Measurements from ENCODE around the gene OR10A4.

GRCh38 chr11:6926208-6927029 lies 50.0 kb downstream of the OR10A4 start, which contains the start of gene ZNF215:
- TF ChIP-seq CTCF (IDR thresholded peaks at IDR 0.05) (no peak), EZH2 (IDR thresholded peaks at IDR 0.05; ENCODE audit: borderline replicate concordance, insufficient read depth, low read depth, low read length, poor library complexity, severe bottlenecking) (no peak)
